Stimulated activated CD4-positive, alpha-beta T cell treated with anti-CD3 and anti-CD28 coated beads, Interleukin-12 subunit alpha, Interleukin-12 subunit beta, amount 100 ng/mL, for 4 hours (primary cell): ENCODE data around the gene LAPTM5.

Experiments used
- DNase-seq: peaks from one replicate; pipeline ENCODE4 v3.0.0-alpha.2; 2020

Gene LAPTM5

DNA sequence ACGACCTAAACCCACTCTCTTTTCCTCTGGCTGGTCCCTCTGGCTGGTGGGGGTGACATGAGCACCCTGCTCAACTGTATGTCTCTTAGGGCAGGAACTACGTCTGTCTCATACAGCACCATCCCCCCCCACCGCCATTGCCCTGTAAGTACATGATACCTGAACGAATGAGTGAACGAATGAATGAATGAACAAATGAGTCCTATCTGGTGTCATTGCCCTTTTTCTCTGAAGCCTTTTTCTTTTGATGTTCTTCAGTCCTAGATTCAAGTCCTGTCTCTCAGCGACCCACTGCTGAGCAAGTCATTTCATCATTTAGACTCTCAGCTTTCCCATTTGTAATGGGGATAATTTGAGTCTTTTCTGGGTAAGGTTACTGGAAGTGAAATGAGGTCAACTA, 45.0 kb downstream of the LAPTM5 start:
- DNase-seq: no peak

DNA sequence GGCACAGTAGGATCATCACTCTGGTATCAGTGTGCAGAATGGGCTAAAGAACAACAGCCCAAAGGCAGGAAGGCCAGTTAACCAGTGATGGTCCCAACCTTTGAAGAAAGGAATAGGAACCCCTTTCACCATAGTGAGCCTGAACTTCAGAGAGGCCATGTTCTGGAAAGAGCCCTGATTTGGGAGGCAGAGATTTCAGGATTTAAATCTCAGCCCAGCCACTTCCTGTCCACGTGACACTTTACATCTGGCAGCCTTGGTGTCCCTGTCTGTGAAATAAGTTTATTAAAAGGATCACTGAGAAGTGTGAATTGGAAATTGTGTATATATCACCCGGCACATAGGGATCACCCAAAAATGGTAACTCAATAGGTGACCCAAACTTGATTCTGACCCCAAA, 47.2 kb downstream of the LAPTM5 start:
- DNase-seq: no peak

DNA sequence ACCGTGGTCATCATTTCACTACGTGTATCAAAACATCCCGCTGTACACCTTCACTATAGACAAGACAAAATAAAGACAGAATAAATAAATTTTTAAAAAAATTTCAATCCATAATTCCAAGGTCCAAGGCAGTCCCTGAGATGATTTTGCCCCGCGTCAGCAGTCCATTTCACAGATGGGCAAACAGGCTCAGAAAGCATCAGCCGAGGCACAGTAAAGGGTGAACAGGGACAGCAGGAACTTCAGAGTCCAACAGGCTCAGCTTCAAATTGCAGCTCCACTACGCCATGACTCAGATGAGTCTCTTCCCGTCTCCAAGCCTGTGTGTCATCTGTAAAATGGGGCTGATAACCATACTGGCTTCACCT, 49.2 kb downstream of the LAPTM5 start:
- no peak for DNase-seq

DNA sequence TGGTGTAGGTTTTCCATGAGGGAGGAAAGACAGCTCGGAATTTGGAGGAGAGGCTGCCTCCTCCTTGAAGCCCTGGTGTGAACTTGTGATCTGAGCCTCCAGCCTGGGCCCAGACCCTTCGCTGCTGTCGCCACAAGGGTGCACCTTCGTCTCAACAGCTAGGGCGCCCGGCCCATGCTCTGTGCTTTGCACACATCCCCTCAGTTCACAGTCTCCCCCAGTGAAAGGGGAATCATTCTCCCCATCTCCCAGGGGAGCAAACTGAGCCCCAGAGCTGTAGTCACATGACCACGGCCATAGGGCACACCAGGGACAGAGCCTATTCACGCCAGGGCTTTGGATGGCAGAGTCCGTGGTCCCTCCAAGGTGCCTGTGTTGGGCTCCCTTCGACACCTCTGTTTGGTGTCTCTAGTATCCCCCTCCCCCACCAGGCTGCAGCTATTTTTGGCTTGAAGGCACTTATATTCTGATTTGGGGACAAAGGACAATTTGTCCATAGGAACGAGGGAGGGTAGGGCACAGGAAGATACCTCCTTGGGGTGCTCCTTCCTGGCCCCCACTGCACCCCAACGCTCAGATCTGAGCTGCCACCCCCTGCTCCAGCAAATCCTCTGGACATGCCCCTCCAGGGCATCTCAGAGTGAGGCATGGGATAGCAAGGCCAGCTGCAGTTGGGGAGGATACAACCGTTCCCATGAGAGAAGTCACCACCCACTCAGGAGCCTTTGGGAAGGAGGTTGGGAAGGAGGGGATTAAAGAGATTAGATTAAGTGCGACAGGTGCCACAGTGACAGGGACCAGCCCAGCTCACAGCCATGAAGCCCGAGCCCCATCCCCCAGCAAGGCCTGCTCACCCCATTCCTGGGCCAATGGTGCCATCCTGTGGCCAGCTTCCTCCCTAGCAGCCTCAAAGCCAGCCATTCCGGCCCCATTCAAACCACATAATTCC, 49.9 kb downstream of the LAPTM5 start:
- DNase-seq: peak; percentile 55

DNA sequence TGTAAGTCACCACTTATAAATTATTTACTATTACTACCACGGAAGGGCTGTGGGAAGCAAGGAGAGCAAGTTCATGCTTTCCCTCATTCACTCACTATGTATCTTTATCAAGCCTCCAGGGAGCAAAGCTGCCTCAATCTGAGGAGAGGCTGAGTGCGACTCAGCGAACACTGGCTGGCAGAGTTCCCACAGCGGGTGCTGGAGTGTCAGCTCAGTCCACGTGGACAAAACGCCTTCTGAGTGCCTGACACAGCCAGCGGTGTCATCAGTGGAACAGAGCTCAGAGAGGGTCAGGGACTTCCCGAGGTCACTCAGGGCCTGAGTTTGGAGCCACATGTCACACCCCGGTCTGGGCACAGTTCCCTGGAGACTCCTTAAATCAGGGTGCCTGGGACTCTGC, 51.0 kb downstream of the LAPTM5 start:
- DNase-seq: no peak

DNA sequence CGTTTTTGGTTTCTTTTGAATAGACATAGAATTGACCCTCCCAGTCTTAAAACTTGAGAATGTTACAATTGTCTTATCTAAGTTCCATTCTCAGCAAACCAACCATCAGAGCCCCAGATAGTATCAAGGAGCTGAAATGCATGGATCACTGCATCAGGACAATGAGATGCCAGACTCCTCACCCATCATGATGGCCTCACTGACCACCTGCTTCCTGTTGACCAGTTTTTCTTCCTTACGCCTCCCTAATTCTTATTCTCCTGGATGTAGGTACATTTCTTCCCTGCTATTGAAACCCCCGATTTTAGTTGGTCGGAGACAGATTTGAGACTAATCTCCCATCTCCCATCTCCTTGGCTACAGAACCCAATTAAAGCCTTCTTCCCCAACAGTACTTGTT, 51.9 kb downstream of the LAPTM5 start:
- DNase-seq: no peak

DNA sequence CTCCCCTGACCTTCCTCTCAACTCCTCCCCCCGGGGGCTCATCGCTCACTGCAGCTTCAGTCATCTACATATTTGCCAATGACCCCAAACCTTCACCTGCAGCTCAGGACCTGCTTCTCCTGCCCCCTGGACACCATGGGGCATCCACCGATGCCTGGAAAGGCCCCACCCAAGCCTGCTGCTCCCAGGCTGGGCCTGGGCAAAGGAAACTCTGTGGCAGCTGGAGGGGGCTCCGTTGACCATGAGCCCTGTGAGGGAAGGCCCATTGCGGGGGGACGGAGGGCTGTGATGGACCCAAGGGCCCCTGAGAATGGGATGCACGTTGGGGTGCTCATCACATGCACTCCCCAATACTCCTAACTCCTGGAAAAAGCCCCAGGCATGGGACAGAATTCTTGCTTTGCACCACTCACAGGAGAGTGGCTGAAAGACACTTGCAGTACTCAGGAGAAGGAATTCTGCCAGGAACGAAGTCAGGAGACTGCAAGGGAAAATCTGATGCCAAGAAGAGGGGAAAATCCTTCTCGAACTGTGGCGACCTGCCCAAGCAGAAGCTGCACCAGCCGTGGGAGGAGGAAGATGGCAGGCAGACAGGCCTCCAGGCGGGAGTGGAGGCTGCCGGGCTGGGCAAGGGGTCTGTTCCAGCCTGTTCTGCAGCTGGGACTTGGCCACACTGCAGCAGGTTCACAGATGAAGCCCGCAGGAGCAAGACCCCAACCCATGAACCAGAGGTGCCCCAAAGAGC, 52.6 kb downstream of the LAPTM5 start:
- DNase-seq: no peak

DNA sequence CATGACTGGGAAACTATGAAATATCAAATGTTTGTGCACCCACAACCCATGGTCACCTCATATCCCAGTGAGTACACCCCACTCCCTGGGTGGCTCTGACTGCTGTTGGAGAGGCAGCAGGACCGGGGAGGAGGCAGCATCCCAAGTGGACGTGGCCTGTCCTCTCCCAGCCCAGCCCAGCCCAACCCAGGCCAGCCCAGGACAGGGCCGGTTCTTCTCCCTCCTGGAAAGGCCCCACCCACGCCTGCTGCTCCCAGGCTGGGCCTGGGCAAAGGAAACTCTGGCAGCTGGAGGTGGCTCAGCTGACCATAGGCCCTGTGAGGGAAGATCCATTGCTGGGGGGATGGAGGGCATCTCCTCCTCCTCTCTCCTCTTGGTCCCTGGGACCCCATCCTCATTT, 53.3 kb downstream of the LAPTM5 start:
- no peak for DNase-seq

DNA sequence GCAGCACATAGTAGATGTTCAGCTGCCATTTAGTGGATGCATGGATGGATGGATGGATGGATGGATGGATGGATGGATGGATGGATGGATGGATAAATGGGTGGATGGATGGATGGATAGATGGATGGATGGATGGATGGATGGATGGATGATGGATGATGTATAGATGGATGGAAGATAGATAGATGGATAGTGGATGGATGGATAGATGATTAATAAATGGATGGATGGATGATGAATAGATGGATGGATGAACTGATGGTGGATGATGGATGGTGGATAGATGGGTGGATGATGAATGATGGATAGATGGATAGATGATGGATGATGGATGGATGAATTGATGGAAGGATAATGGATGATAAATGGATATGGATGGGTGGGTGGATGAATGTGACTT, 54.8 kb downstream of the LAPTM5 start:
- DNase-seq: no peak

DNA sequence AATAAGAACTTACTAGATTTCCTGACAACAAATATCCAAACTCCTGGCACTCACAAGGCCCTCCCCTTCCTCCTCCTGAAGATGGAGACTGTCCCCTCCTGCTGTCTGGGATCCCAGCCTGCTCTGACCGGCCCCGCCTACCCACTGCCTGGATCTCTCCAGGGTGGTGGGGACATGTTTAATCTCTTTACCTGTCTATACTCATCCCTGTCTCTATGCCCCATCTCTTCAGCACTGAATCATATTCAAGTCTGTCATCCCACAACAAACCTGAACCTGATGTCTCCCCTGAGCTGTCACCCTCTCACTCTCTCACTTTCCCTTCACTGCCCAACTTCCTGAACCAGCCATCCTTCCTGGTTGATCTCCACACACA, 56.3 kb downstream of the LAPTM5 start:
- DNase-seq: no peak

DNA sequence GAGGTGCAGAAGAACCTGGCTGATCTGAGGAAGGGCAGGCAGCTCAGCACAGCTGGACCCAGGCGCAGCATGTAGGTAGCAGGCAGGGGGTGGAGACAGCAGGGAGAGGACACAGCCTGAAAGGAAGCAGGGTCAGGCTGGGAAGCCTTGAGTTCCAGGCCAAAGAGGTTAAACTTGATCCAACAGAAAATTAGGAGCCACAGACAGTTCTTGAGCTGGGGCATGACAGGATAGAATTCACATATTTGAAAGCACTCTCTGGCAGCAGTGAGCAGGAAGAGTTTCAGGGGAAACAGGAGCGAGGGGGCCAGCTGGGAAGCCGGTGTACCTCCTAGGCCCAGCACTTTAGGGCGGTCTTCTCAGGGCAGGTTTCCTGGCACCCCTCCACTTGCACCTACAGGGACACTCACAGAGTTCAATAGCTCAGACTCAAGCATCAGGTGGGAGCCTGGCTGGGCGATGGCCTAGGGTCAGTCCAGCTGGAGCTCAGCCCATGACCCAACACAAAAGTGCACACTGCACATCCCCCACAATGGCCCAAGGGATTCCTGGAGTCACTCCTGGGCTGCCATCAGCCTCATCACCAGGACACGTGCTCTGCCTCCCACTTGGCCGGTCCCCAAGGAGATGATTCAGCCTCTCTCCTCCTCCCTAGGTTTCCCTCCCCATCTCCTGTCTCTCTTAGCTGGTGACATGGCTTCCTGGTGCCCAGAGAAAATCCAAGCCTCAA, 56.9 kb downstream of the LAPTM5 start:
- DNase-seq: no peak

DNA sequence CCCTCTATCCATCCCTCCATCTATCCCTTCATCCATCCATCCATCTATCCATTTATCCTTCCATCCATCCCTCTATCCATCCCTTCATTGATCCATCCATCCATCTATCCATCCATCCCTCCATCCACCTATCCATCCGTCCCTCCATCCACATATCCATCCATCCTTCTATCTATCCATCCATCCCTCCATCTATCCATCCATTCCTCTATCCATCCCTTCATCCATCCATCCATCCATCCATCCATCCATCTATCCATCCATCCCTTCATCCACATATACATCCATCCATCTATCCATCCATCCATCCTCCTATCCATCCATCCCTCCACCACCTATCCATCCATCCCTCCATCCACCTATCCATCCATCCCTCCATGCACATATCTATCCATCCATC, 57.8 kb downstream of the LAPTM5 start:
- no peak for DNase-seq

DNA sequence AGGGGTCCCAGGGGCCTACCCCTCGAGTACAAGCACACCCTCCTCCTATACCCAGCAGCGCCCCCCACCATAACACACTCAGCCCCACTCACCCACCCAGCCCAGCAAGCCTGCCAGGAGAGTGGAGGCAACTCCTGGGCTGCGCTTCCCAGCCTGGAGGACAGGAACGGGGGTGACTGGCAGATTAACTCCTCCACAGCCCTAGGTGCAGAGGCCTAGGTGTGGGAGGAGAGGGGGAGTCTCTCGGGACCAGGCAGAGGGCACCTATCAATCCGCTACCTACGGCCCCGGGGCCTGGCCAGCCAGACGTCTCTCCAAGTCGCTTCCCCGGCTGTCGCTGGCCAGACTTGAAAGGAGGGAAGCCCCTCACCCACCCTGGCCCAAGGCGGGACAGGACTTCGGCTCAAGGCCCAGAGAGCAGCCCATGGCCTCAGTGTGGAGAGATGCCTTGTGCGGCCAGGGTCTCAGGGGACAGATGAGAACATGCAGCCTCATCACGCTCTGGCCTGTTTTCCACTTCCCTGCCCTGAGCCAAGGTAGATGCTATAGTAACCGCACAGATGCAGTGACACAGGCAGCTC, 59.1 kb downstream of the LAPTM5 start:
- DNase-seq: no peak

DNA sequence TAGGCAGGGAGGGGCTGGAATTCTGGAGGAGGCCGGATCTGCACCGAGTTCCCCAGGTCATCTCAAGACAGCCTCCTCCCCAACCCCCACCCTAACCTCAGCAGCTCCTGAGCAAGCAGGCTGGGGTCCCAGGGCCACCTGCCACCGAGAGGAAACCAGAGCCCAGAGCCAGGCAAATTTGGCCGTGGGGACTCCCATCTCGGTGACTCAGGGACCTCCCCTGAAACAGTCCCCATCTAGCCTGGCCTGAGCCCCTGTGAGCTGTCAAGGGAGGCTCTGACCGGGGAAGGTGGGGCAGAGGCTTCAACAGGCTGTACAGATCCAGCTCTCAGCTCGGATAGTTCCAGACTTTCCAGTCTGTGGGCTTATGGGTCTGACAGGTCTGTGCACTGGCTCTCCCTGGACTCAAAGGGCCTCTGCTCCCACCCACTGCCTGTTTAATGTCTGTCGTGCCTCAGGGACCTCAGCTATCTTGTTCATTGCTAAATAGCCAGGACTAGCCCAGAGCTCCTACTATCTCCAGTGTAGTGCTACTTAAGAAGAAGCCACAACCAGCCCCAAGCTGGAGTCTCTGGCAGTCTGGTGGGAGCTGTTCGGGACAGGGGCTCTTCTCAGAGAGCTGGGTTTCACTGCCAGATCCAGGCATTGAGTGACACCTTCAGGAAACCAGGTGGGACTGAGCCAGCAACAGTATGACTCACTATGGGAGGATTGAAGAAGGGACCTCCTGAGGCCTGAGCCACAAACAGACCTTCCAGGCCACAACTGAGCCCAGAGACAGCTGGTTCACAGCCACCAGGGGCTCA, 59.8 kb downstream of the LAPTM5 start:
- DNase-seq: no peak

DNA sequence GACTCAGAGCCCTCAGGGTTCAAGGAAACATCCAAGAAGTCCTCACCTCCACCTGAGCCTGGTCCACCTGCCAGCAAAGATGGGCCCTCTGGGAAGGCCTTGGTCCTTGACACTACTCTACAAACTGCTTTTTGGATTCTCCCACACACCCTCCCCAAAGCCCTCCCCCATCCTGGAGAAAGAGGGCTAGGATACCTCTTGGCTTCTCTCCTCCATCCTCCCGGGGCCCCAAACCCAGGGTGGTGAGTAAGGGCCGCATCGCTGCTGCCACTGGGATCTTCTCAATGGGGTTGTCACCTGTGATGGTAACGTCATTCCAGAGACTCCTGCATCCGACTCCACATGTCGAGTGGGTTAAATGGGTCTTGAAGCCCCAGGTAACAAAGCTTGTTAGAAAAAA, 60.7 kb downstream of the LAPTM5 start:
- no peak for DNase-seq

DNA sequence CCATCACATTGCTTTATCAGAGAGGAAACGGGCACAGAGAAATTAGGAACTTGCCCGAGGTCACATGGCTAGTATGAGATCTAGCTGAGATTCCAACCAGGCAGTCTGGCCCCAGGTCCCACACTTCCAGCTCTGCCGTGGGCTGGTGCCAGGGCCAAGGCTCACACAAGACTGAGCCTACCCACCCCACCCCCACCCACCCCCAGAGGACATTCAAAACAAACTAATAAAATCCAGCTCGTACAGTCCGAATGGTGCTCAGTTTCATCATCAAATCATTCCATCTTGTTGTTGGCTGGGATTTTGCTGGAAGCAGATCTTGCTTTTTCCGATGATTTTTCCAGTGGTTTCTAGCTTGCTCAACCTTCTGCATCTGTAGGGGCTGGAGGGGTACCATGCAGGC, 62.1 kb downstream of the LAPTM5 start:
- DNase-seq: no peak

DNA sequence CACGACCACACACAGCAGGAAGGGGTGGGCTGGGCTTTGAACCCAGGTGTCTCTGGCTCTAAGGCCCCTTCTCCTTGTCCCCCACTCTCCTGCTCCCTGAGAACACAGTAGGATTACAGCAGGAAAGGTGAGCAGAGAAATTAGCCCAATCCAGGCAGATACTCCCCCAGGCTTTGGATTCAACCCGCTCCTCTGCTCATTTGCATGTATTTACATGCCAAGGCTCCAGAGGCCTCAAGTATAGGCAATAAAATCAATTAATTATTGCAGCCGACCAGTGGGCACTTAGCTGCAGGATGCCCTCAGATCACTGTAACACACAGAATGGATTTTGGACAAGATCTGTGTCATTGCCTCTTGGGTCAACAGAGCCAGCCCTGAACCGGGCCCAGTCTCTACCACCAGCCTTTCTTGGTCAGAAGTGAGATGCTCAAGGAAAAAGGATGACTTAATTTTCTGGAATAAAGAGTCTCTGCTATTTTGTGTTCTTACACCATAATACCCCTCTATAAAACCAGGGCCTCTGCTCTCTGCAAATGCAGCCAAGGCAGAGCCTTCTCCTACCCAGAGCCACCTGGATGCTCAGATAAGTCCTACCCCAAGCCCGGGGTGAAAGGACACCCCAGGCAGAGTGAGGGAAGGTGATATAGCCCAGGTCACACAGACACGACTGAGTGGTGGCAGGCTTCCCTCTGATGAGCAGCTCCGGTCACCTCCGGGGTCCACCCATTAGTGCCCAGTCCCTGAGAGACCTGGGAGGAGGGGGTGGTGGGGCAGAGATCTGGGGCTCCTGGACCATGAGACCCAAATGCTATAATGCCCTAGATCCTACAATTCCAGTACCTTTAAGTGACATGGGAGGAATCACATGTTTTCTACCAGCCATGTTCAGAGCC, 63.0 kb downstream of the LAPTM5 start:
- no peak for DNase-seq

DNA sequence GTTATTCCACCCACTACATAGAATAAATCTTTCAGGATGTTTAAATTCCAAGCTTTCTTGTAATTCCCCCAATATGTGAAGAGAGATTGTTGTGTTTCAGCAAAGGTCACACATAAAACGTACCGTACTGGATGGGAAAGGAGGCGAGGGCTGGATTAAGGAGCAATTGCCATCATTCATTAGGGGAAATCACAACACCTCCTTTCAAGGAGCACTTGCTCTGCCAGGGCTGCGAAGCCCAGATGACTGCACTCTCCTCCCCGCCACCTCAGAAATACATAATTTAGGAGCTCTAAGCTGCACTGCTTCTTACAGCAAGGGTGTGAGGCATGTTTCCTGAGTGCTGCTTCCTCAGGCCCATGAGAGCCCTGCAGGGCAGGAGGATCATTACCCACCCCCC, 63.8 kb downstream of the LAPTM5 start:
- no peak for DNase-seq

DNA sequence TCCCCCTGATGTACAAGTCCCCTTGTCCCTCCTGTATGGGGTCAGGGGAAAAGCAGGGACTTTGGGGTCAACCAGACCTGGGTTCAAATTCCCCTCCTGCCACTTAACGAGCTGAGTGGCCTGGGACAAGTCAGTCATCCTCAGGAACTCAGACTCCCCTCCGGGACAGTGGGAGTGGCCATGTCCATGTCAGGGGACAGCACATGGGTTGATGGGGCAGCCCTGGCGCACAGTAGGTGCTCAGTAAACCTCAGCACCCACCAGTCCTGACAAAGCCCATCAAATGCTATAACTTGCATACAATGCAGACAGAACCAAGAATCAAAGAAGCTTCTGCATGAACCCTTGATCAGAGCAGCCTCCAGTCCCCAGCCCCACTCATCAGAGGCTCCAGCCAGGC, 64.2 kb downstream of the LAPTM5 start:
- no peak for DNase-seq

DNA sequence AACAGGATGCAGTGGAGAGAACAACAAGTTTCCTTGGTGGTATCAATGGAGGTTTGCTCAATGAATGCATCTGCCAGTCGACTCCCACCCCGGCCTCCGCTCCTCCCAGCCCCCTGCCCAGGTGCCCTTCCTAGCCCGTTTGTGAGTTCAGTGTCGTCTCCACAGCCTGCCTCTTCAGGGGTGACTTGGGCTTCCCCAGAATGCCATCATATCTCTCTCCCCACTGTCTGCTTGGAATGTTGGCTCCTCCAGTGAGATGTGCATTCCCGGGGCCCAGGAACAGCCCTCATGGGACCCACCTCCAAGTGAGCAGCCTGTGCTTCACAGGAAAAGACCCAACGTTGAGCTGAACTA, 64.6 kb downstream of the LAPTM5 start:
- DNase-seq: no peak

DNA sequence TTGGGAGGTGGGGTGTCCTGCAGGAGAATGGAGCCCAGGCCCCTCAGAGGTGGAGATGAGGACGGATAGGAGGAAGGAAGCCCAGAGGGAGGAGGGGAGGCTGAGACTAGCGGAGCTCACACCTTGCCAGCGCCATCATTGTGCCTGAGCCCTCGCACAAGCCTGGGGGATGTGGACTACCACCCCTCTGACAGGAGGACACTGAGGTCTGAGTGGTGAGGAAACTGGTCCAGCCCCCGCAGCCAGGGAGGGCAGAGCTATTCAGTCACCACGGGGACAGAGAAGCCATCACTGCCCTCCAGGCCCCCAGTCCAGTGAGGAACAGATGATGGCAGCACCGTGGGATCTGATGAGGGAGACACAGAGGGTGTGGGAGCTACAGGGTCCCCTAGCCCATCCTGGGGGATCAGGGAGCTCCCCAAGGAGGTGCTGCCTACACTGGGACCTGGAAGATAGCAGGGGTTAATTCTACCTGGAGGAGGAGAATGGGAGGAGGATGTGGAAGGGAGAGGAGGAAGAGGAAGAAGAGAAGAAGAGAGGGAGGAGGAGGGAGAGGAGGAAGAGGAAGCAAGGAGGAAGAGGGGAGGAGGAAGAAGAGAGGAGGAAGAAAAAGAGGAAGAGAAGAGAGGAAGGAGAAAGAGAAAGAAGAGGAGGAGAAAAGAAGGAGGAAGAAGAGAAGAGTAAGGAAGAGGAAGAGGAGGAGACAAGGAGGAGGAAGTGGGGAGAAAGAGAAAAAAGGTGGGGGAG, 65.2 kb downstream of the LAPTM5 start:
- no peak for DNase-seq
